Measurements from ENCODE around the gene FHOD3.

Gene FHOD3

GRCh38 chr18:36297417-36298125 is at the start of gene FHOD3:
Gene FHOD3 (plus strand): TSS chr18:36297713. CDS start chr18:36297836, 123 bp downstream.
- DNase-seq = no peak

- DNase-seq = no peak
Observed at GRCh38 chr18:36249392-36249791, 48.1 kb upstream of the FHOD3 start.

- no peak for DNase-seq
Observed at GRCh38 chr18:36250827-36251226, 46.7 kb upstream of the FHOD3 start.

GRCh38 chr18:36255072-36255698 is 42.3 kb upstream of the FHOD3 start:
- no peak for DNase-seq

- no peak for DNase-seq
Observed at GRCh38 chr18:36256094-36256493, 41.4 kb upstream of the FHOD3 start.

GRCh38 chr18:36262971-36263370 is 34.5 kb upstream of the FHOD3 start:
- DNase-seq = no peak

GRCh38 chr18:36264283-36264682 is 33.2 kb upstream of the FHOD3 start:
- DNase-seq = no peak

- no peak for DNase-seq
Observed at GRCh38 chr18:36265015-36265414, 32.5 kb upstream of the FHOD3 start.

GRCh38 chr18:36269157-36269556 is 28.4 kb upstream of the FHOD3 start:
- no peak for DNase-seq

GRCh38 chr18:36271153-36271552 is 26.4 kb upstream of the FHOD3 start:
- DNase-seq = no peak

- no peak for DNase-seq
Observed at GRCh38 chr18:36273347-36273746, 24.2 kb upstream of the FHOD3 start.

- DNase-seq = no peak
Observed at GRCh38 chr18:36274083-36274715, 23.3 kb upstream of the FHOD3 start.

GRCh38 chr18:36275561-36275960 is 22.0 kb upstream of the FHOD3 start:
- no peak for DNase-seq

- DNase-seq = no peak
Observed at GRCh38 chr18:36279001-36279400, 18.5 kb upstream of the FHOD3 start.

GRCh38 chr18:36281936-36282335 is 15.6 kb upstream of the FHOD3 start:
- no peak for DNase-seq

- DNase-seq = no peak
Observed at GRCh38 chr18:36283448-36283847, 14.1 kb upstream of the FHOD3 start.

GRCh38 chr18:36284268-36284667 is 13.2 kb upstream of the FHOD3 start:
- no peak for DNase-seq

GRCh38 chr18:36284671-36285295 is 12.7 kb upstream of the FHOD3 start:
- no peak for DNase-seq

GRCh38 chr18:36287653-36288052 is 9.9 kb upstream of the FHOD3 start:
- DNase-seq = no peak

GRCh38 chr18:36288689-36289088 is 8.8 kb upstream of the FHOD3 start:
- no peak for DNase-seq

GRCh38 chr18:36294031-36294430 is 3.5 kb upstream of the FHOD3 start:
- no peak for DNase-seq

GRCh38 chr18:36295214-36295613 is 2.3 kb upstream of the FHOD3 start:
- no peak for DNase-seq

GRCh38 chr18:36295880-36296301 is 1.6 kb upstream of the FHOD3 start:
- no peak for DNase-seq
